ENCODE results near the gene THRSP. TPM values are rescaled to one million over a fixed set of nuclear protein-coding genes. Genes with fewer than 3 reads are reported as not detected.

THRSP gene
- polyA plus RNA-seq, 1 donor (not counting 4 experiments of a cell fraction or from before 2014, with no cell fraction given): not detected

GRCh38 chr11:78109081-78110015 is 45.7 kb downstream of the THRSP start:
- Histone ChIP-seq H2AFZ (ENCODE audit: control insufficient read depth, low read length) (no peak overlapping the region), H3K36me3 (ENCODE audit: control insufficient read depth in 2 of 2, extremely low read depth in 1 of 2, insufficient read depth in 2 of 2, low read length in 2 of 2) (peaks cover 9 to 17% of the 10 kb centered on the region in 2 experiments), H3K79me2 (ENCODE audit: control insufficient read depth, insufficient read depth, low read length) (no peaks in the 10 kb centered on the region), H3K9me3 (ENCODE audit: control insufficient read depth, low read depth, low read length) (no peaks in the 10 kb centered on the region), H3K27me3 (ENCODE audit: control insufficient read depth, extremely low read depth, insufficient read depth, low read length) (no peaks in the 10 kb centered on the region), H3K4me3 (ENCODE audit: control insufficient read depth in 2 of 3, extremely low read depth in 1 of 3, insufficient read depth in 2 of 3, low read depth in 1 of 3, low read length in 3 of 3) (no peak overlapping the region), H3K4me2 (ENCODE audit: control insufficient read depth, extremely low read depth, insufficient read depth, low read depth, low read length) (no peak overlapping the region), H4K20me1 (ENCODE audit: control insufficient read depth, extremely low read depth, insufficient read depth, low read length) (no peaks in the 10 kb centered on the region), H3K4me1 (ENCODE audit: control insufficient read depth, extremely low read depth, insufficient read depth, low read length) (no peaks in the 10 kb centered on the region), H3K9ac (ENCODE audit: control insufficient read depth, extremely low read depth, insufficient read depth, low read length) (no peak overlapping the region), H3K9me1 (ENCODE audit: control insufficient read depth, extremely low read depth, insufficient read depth, low read length) (no peaks in the 10 kb centered on the region), H3K27ac (ENCODE audit: control insufficient read depth, insufficient read depth, low read length) (no peak overlapping the region)
- DNase-seq (ENCODE audit: low read depth, low spot score) (no peak), FAIRE-seq (no peak)
- no peak for TF ChIP-seq EZH2 (IDR thresholded peaks at IDR 0.05; ENCODE audit: low read length)
- TF ChIP-seq CTCF (optimal IDR thresholded peaks at IDR 0.05 in 1 of 3, IDR thresholded peaks at IDR 0.05 in 1 of 3, conservative IDR thresholded peaks at IDR 0.05 in 1 of 3; ENCODE audit: extremely low read depth in 1 of 3, insufficient read depth in 2 of 3, low read length in 3 of 3): no peak
- dilution Hi-C loops (cut with MboI; ENCODE audit: extremely low pct_ligation_motif_present, low sequenced_read_pairs): no loop called here

- H3K27ac ChIP-seq (ENCODE audit: control insufficient read depth, insufficient read depth, low read length): no peak overlapping the region
- no peak overlapping the region for H3K4me3 ChIP-seq (ENCODE audit: control insufficient read depth in 2 of 3, extremely low read depth in 1 of 3, insufficient read depth in 2 of 3, low read depth in 1 of 3, low read length in 3 of 3)
- no peak for FAIRE-seq
- H3K4me1 ChIP-seq (ENCODE audit: control insufficient read depth, extremely low read depth, insufficient read depth, low read length): no peaks in the 10 kb centered on the region
- H3K9me3 ChIP-seq (ENCODE audit: control insufficient read depth, low read depth, low read length): no peaks in the 10 kb centered on the region
- no peak for DNase-seq (ENCODE audit: low read depth, low spot score)
- TF ChIP-seq CTCF (optimal IDR thresholded peaks at IDR 0.05 in 1 of 3, IDR thresholded peaks at IDR 0.05 in 1 of 3, conservative IDR thresholded peaks at IDR 0.05 in 1 of 3; ENCODE audit: extremely low read depth in 1 of 3, insufficient read depth in 2 of 3, low read length in 3 of 3) (no peak), EZH2 (IDR thresholded peaks at IDR 0.05; ENCODE audit: low read length) (no peak)
- H3K9ac ChIP-seq (ENCODE audit: control insufficient read depth, extremely low read depth, insufficient read depth, low read length): no peak overlapping the region
- peaks cover 9 to 17% of the 10 kb centered on the region in 2 experiments for H3K36me3 ChIP-seq (ENCODE audit: control insufficient read depth in 2 of 2, extremely low read depth in 1 of 2, insufficient read depth in 2 of 2, low read length in 2 of 2)
- dilution Hi-C loops (cut with MboI; ENCODE audit: extremely low pct_ligation_motif_present, low sequenced_read_pairs): no loop called here
- H3K4me2 ChIP-seq (ENCODE audit: control insufficient read depth, extremely low read depth, insufficient read depth, low read depth, low read length): no peak overlapping the region
- no peaks in the 10 kb centered on the region for H3K79me2 ChIP-seq (ENCODE audit: control insufficient read depth, insufficient read depth, low read length)
- no peaks in the 10 kb centered on the region for H3K9me1 ChIP-seq (ENCODE audit: control insufficient read depth, extremely low read depth, insufficient read depth, low read length)
- H2AFZ ChIP-seq (ENCODE audit: control insufficient read depth, low read length): no peak overlapping the region
- H4K20me1 ChIP-seq (ENCODE audit: control insufficient read depth, extremely low read depth, insufficient read depth, low read length): no peaks in the 10 kb centered on the region
- H3K27me3 ChIP-seq (ENCODE audit: control insufficient read depth, extremely low read depth, insufficient read depth, low read length): no peaks in the 10 kb centered on the region
Observed at GRCh38 chr11:78110351-78110750, 46.7 kb downstream of the THRSP start.
